Kidney (tissue), 14 donors: ENCODE data around the gene CAMTA1. TPM values are rescaled to one million over a fixed set of nuclear protein-coding genes. Genes with fewer than 3 reads are reported as not detected.

Source experiments
- DNase-seq, 5 donors: peaks; one replicate each; pipeline ENCODE4 v3.0.0-alpha.2; 2013 to 2020
- FAIRE-seq: peaks from 2 replicates; lab custom pipeline; 2012; peaks lifted over from hg19 to GRCh38; lab: Jason Lieb, UNC
- H3K27ac ChIP-seq, 2 donors: one replicate each; pipeline ENCODE4 v1.7.0; 2013; ENCODE audit warnings: low read depth in 2 of 2, low read length in 2 of 2, inconsistent platforms in 1 of 2
- H3K27me3 ChIP-seq: one replicate; pipeline ENCODE4 v1.7.1; 2013; ENCODE audit warnings: low read length, inconsistent platforms; ENCODE audit not compliant: control insufficient read depth, insufficient read depth
- H3K36me3 ChIP-seq, 3 donors: one replicate each; pipeline versions ENCODE4 v1.7.0 to v1.7.1; 2013; ENCODE audit warnings: low read length in 3 of 3, control low read depth in 1 of 3, inconsistent platforms in 1 of 3; ENCODE audit not compliant: insufficient read depth in 3 of 3, control insufficient read depth in 2 of 3
- H3K4me1 ChIP-seq, 3 donors: one replicate each; pipeline versions ENCODE4 v1.7.0 to v1.7.1; 2013; ENCODE audit warnings: low read length in 3 of 3, inconsistent platforms in 1 of 3, low read depth in 1 of 3; ENCODE audit not compliant: control insufficient read depth in 2 of 3, insufficient read depth in 2 of 3
- H3K4me3 ChIP-seq, 3 donors: one replicate each; pipeline versions ENCODE4 v1.7.0 to v1.8.1; 2013; ENCODE audit warnings: low read length in 3 of 3, control low read depth in 1 of 3, inconsistent platforms in 1 of 3
- H3K9ac ChIP-seq, 3 donors: one replicate each; pipeline versions ENCODE4 v1.7.0 to v1.7.1; 2013; ENCODE audit warnings: low read length in 3 of 3, control low read depth in 1 of 3, inconsistent platforms in 1 of 3
- H3K9me3 ChIP-seq, 3 donors: one replicate each; pipeline versions ENCODE4 v1.7.0 to v1.7.1; 2013; ENCODE audit warnings: low read length in 3 of 3, control low read depth in 1 of 3, inconsistent platforms in 1 of 3; ENCODE audit not compliant: control insufficient read depth in 2 of 3, insufficient read depth in 1 of 3
- CTCF ChIP-seq: IDR thresholded peaks from 3 replicates; pipeline ENCODE4 v1.5.1; 2012; ENCODE audit warnings: mild to moderate bottlenecking, moderate library complexity, borderline replicate concordance; ENCODE audit not compliant: insufficient read depth; ENCODE audit errors: extremely low read depth
- intact Hi-C: fragments of 100-400 bp; cut with DNase I; formaldehyde crosslinking; loops from one replicate; pipeline ENCODE4 v1.11.1; 2022
- polyA plus RNA-seq: library from polyadenylated mRNA; stranded (reverse); fragments of 350-450 nt; fragmentation: Illumina TruSeq; extraction: RNeasy Lipid Tissue Mini Kit (QIAGEN cat#74804); gene quantifications from one replicate; pipeline ENCODE4 v1.2.3, GENCODE V29; 2014; ENCODE audit warnings: low read depth, low replicate concordance; ENCODE audit not compliant: insufficient read depth
- total RNA-seq: library from RNA; stranded (reverse); fragmentation: NEBNext Ultra II Directional; extraction: Animal tissue kit (Norgen Biotek cat#: 25700); gene quantifications from one replicate; pipeline ENCODE4 v1.2.1, GENCODE V29; 2021
- donor health status: control.
- donor health status: control.
- donor health status: control.
- donor health status: control.
- donor health status: control.
- donor health status: DM: yes; HTN: yes; CAD: no.
- donor health status: Normal renal cell carcinoma (clear cell type).

The CAMTA1 gene
- total and polyA plus RNA-seq, 2 donors from 2014 or later, result 79.0 to 170 TPM

GRCh38 chr1:7606096-7606495 is 820.8 kb downstream of the CAMTA1 start:
- FAIRE-seq (no peak), DNase-seq (peak in 1 of 5 donors; percentile 24)
- Histone ChIP-seq H3K9ac (no peak overlapping the region), H3K4me1 (no peaks in the 10 kb centered on the region), H3K36me3 (no peaks in the 10 kb centered on the region), H3K27me3 (no peaks in the 10 kb centered on the region), H3K9me3 (no peaks in the 10 kb centered on the region), H3K27ac (no peak overlapping the region), H3K4me3 (no peak overlapping the region)
- intact Hi-C loops, result no loop called here
- TF ChIP-seq CTCF, result no peak

DNA sequence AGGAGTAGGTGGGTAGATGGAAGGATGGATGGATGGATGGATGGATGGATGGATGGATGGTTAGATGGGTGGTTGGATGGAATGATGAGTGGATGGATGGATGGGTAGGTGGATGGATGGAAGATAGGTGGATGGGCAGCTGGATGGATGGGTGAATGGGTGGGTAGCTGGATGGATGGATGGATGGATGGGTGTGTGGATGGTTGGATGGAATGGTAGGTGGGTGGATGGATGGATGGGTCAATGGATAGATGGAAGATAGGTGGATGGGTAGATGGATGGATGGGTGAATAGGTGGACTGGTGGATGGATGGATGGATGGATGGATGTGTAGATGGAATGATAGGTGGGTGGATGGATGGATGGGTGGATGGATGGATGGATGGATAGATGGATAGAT is 821.8 kb downstream of the CAMTA1 start:
- Histone ChIP-seq H3K9ac (no peak overlapping the region), H3K4me3 (no peak overlapping the region), H3K9me3 (no peaks in the 10 kb centered on the region), H3K27ac (no peak overlapping the region), H3K27me3 (no peaks in the 10 kb centered on the region), H3K36me3 (no peaks in the 10 kb centered on the region), H3K4me1 (no peaks in the 10 kb centered on the region)
- intact Hi-C loops, result no loop called here
- TF ChIP-seq CTCF, result no peak
- FAIRE-seq (no peak), DNase-seq (no peak)

DNA sequence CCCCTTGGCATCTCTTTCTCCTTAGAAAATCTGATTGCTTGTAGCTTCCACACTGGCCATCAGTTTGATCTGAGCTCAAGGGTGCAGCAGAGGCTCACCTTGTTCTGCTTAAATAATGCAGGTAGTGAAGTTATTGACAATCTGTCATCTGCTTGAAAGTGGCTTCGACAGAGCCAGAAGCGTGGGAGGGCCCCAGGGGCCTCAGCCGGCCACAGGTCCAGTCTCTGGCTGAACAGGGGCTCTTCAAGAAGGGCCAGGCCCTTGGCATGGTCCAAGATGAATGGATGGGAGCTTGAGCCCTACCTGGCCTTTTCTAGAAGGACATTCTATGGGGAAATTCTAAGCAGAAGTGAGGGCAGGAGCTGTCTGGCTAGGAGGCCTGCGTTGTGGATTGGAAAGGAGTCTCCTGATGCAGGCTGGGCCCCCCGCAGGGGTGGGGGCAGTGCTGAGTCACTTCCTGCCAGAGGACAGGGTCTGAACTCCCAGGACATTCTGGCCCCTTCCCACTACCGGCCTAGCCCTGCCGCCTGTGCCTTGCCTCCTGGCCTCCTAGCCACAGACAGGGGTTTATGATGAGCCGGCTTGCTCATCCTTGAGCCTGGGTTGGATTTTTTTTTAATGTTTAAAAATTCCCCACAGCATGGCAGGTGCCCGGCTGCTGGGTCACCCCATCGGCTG is 823.5 kb downstream of the CAMTA1 start:
- Histone ChIP-seq H3K4me1 (no peaks in the 10 kb centered on the region), H3K27ac (no peak overlapping the region), H3K9me3 (no peaks in the 10 kb centered on the region), H3K36me3 (no peaks in the 10 kb centered on the region), H3K4me3 (no peak overlapping the region), H3K27me3 (no peaks in the 10 kb centered on the region), H3K9ac (no peak overlapping the region)
- intact Hi-C loops, result no loop called here
- peak in 1 of 5 donors; percentile 48 for DNase-seq
- no peak for FAIRE-seq
- TF ChIP-seq CTCF, result no peak
